Measurements from ENCODE around the gene GNL1.
A peak's percentile ranks its signal among the peaks of the same experiment; 100 is the strongest.

Gene GNL1

DNA sequence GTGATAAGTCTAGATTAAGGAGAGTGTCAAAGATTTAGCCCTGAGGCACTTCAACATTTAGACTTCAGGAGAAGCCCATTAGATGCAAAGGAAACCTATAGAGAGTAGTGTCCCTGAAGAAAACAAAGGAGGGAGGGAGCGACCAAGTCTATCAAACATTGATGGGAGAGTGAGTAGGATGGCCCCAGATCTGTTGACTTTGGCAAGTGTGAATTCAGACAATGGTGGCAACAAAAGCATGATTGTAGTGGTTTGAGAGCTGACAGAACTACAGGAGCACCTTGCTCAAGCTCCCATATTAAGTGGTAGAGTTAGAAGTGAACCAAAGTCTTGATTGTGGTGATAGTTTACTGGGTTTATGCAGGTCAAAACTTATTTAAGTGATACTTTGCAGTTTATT lies 14.0 kb upstream of the GNL1 start:
- no peak for DNase-seq

DNA sequence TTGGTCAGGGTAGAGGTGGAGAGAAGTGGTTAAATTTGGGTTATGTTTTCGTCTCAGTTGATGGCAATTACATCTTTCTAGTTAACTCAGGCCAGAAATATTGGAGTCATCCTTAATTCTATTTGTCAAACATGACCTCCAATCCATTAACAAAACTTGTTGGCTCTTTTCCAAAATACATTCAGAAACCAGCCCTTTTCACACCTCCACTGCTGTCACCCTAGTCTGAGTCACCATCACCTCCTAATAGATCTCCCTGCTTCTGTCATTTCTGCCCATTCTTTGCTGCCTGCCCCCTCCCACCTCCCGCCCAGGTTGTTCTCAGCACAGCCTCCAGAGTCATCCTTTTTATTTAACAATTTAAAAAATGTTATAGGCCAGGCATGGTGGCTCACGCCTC lies 12.0 kb upstream of the GNL1 start:
- peak; percentile 63 for DNase-seq

DNA sequence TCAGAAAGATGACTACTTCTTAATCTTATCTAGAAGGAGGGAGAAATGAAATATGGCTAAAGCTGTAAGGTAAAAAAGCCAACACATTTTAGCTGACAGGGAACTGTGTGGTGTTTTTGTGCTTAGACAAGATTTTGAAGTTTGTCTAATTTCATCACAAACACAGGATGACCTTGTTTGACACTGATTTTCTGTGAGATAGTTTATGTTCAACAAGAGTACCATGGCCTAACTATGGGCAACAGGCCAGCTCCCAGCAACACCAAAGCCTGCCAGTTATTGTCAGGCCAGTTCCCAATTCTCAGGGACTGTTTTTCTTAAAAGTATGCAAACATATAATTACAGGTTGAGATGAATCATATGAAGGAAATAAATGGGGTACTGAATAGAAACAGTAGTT lies 9.5 kb upstream of the GNL1 start:
- DNase-seq, result no peak

DNA sequence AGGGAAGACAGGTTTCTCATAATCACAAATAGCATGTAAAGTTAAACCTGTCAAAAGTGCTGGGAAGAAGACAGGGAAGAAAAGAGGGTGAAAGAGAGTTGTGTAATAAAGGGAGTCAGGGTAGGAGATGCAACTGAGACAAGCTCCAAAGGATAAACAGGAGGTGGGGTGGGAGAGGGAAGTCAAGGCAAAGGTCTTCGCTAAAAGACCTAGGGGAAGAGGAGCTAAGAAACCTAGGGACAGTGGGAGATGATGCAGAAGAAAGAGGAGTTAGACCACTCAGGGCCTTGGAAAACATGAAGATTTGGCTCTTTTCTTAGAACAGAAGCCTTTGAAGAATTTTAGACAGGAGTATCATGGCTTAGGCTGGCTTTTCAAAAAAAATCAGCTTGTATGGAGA lies 7.8 kb upstream of the GNL1 start:
- no peak for DNase-seq

DNA sequence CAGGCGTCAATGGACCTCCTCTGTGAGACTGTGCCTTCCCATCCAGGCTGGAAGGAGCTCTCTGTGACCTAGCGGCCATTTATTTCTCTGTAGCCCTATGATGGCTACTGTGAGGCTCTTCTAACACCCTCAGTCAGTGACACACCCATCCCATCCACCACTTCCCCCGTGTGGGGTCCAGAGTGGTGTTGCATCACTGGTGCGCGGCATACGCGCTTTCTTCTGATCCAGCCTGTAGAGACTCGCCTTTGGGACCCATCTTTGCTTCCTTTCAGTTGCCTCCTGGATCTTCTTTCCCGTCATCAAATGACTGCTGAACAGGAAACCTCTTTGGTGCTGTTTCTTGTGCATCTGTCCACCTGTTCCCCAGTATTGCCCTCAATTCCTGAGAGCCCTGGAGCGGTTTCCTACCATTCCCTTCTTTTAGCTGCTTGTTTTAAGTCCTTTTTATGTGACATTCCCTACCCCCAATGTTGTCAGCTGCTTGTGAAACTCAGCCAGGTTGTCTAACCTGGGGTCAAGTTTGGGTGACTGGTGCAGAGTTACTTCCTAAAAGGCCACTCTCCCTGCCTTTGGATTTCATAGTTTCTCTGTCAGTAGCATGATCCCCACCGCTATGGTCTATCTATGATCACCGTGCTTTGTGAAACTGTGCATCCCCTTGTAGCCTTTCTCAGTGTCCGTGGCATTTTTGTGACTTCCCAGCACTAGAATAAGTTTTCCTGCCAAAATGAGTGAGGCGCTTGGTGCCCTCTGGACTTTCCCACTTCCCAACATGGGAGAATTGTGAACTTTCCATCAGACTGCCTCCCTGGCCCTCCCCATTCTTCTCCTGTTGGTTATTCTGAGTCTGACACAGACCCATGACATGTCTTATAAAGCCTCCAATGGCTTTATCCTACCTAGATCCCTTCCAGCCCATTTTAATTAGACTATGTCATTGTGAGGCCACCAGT lies 6.5 kb upstream of the GNL1 start:
- DNase-seq, result no peak

DNA sequence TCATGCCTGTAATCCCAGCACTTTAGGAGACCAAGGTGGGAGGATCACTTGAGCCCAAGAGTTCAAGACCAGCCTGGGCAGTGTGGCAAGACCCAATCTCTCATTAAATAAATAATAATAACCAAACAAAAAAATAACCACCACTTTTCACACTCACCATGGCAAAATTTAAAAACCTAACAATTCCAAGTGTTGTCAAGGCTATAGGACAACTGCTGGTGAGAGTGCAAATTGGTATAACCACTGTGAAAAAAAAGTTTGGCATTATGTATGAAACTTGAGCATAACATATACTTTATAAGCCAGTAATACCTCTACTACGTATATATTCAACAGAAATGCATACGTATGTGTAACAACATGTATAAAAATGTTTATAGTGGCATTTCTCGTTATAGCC lies 4.6 kb upstream of the GNL1 start:
- DNase-seq, result no peak

DNA sequence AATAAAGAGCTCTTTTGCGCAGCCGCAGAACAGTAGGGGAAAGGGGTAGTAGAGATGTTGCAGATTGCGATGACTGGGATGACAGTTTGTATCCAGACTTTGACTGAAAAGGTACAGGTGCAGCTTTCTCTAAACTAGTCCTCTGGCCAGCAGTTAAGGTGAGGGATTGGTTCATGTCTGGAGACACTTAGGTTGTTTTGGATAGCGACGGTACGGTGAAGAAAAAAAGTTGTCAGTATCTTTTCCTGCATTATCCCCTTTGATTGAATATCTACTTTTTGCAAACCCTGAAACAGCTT lies 1.3 kb upstream of the GNL1 start:
- DNase-seq, result no peak

DNA sequence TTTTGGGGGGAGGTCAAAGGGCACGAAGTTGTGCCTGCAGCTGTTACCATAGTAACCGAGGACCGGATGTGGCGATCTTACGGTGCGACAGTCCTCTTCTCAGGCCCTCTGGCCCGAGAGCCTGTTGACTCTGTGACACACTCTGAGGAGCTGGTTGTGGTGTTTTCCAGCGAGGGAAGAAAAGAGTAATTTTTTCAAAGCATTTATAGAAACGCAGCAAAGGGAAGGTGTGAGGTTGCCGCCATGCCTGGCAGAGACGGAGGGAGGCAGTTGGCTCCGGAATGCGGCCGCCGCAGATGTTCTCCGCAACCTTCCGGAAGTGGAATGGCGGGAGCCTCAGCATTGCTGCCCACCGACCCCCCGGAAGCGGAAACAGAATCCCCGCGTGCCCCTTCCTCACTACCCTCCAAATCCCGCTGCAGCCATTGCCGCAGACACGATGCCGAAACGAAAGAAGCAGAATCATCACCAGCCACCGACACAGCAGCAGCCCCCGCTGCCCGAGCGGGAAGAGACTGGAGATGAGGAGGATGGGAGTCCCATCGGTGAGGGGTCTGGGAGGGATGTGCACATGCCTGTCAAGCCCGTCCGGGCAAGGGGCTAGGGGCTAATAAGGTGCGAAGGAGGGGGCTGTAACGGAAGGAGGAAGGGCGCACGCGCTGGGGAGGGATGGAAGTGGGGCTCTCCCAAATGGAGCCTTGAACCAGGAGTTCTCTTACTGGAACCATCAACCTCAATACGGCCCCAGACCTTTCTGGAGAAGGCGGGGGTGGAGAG lies 805 bp upstream of the GNL1 start, which contains the start of gene PRR3:
Gene PRR3 (plus strand): TSS at position 390 of the 777 bp plus-strand sequence. CDS start 50 bp downstream, at position 440.
- DNase-seq, result peak; percentile 90

DNA sequence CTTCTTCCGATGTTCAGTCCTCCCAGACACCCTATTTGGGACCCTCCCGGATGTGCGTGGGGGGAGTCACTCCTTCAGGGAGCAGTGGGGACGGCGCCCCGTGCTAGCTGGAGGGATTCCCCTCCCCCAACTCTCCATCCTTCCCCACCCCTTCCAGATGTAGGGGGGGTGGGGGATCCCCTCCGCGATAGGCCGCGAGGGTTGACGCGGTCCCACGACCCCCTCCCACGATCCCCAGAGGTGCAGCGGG lies 548 bp downstream of the GNL1 start:
- DNase-seq, result no peak

DNA sequence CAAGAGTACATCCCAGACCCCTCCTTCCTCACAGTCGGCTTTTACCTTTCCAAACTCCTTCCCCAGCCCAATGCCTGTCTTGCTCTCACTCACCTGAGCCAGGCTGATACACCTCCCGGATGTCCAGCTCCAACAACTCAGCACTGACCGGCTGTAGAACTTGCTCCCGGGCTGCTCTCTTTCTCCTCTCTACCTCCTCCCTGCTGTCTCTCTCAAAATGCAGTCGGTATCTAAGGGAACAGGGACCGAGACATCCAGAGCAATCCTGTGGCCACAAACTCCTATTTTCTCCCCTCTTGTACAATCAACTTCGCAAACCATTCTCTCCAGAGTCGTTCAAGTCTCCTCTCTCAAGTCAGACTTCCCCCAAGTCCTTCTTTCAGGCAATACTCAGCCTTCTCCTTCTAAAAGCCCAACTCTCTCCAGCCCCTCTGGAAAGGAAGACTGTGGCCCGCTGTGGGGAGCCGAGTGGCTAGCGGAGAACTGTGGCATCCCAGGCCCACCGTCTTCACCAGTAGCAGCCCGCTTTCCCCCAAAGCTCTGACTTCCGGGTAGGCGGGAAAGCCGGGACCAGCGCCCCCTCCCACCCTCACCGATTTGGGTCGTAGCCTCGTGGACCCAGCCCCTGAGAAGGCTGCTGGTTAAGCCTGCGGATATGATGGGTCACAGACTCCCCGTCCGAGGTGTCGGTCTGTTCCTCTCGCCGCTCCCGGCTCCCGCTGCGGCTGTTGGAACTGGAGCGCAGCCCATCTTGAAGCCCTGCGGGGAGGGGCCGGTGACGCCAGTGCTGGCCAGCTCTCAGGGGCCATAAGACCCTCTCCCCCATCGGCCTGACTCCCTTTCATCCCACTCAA lies 1.1 kb downstream of the GNL1 start:
- peak; percentile 19 for DNase-seq

DNA sequence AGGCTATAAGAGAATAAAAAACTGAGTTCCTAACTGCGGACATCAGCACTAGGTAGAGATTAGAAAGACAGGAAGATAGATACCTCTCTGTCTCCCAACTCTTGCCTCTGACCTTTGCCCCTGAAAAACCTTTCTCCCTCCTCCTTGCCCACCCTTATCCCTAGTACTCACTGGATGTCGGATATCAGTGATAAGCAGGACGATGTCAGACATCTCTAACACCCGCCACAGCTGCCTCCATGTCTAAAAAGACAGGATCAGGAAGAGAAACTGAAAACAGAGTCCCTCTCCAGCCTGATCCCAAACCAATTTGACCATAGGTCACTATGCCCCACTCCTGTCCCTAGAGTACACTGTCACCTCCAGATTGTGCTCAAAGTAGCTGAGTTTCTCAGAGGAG lies 1.9 kb downstream of the GNL1 start:
- DNase-seq, result no peak

DNA sequence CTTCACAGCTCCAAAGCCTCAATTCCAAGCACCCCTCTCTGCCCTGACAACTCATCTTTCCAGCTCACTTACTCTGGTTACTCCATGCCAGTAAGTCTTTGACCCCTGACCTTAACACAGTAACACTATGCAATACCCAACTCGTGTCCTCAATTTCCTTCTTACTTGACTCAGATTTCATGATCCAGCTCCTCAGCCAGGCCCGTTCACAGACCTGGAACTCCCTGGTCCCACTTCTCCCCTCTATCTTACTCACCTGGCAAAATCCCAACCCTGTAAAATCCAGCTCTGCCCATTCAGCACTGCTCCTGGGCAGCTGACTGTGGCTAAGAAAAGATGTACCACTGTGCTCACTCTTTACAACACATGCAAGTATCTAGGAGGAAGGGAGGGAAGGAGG lies 7.9 kb downstream of the GNL1 start:
- no peak for DNase-seq

DNA sequence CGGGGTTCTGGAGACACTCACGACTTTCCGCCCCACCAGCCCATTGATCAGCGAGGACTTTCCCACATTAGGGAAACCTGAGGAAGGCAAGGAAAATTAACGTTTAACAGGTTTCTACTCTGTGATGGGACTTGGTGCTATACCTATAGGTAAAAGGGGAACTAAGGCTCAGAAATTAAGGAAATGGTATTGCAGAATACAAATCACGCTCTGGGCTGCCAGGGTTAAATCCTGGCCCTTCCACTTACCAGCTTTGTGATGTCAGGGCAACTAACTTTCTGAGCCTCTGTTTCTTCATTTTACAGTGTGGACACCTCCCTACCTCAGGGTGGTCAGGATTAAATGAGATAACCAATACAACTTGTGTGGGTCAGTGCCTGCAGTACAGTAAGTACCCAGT lies 8.8 kb downstream of the GNL1 start:
- DNase-seq, result no peak

DNA sequence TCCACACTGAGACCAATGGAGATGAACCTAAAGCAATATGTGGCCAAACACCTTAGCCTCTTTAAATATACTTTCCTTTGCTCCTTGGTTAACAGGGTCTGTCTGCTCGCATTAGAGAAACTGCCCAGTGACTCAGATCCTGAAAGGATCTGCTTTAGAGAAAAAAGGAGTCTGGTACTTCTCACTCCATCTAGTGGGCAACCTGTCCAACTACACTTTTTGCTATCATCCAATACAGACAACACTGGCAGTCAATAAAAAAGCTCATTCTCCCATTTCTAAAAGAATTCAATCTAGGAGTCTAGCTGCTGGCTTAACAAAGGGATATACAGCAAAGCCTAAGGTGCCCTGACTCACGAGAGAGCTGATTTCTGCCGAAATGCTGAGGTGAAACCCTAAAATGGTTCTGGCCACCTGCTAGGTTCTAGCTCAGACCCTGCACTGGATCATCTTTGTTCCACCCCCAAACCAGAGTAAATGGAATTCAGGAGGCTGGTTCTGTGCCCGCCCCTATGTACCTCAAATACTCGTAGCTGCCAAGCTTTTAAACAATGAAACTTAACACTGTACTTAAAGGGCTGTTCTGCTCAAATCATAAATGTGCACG lies 11.5 kb downstream of the GNL1 start:
- DNase-seq, result no peak

DNA sequence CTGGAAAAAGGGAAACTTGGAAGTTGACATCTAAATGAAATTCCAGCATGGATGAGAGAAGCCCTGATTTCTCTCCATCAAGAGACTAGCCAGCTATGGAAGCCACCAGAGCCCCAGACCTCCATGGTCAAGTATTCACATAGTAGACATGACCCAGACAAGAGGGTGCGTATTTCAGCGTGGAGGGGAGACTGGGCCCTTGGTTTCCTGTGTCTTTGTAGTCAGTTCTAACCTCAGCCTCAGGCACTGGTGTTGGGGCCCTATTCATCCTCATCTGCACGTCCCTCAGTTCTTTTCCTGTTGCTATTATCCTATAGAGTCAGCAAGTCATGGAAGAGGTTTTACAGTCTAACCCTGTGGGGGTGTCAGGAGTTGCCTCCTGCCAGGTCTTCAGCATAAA lies 12.5 kb downstream of the GNL1 start:
- DNase-seq, result no peak

DNA sequence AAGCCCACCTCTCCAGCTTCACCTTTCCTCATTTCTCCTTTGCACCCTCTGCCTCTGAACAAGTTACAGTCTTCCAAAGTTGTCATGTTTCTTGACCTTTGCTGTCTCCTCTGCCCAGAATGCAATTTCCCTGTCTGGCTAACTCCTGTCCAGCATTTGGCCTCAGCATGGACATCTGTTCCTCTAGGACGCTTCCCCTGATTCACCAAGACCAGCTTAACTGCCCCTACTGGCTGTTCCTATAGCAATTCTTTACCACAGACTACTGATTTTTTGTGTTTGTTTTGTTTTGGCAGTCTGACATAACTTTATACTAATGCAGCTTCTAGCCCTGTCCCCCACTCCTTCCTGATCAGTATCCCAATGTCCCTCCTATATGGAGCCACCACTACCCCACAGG lies 13.4 kb downstream of the GNL1 start:
- no peak for DNase-seq

DNA sequence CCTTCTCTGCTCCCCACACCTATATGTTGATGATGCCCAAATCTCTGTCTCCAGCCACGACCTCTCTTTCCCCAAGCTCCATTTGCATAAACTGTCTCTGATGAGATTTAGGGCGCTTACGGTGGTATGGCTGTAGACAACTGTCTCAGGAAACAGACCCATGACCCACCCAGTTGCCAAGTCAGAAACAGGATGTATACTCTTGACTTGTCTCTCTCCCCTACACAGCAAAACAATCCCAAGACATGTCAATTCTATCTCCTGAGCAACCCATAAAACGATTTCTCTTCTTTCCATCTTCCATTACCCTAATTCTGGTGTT lies 13.9 kb downstream of the GNL1 start:
- no peak for DNase-seq

DNA sequence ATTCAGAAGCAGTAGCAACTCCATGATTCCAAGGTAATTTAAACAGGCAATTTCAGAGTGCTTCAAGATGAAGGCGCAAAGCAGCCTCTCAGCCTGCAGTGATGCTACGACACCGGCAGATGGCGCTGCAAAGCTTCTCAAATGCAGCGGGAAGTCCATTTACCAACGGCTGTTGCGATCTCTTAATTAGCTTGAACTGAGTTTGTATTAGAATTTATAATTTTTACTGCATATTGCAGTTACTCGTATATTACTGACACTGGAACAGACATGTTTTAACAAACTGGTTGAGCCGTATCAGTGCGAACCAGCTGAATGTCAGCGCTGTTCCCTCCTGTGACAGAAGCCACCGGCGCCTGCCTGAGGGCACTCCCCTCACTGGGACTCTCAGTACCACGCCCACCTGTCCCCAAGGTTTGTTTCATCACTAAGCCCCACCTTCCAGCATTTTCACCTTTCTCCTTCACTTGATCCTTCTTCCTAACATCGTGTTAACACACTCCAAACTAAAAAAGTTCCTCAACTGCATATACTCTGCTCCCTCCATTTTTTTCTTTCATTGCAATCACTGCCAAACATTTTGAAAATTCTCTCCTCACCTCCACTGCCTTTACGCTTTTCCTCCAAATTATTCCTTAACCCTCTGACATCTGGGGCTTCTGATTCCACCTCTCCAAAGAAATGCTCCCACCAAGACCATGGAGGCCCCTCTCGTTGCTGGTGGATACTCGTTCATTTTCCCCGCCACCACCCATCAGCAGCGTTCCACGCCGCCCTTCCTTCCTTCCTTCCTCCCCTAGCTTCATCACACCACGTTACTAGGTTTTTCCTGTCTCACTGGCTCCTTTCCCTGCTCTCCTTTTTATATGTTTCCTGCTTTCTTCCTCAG lies 14.5 kb downstream of the GNL1 start:
- DNase-seq, result peak; percentile 76

DNA sequence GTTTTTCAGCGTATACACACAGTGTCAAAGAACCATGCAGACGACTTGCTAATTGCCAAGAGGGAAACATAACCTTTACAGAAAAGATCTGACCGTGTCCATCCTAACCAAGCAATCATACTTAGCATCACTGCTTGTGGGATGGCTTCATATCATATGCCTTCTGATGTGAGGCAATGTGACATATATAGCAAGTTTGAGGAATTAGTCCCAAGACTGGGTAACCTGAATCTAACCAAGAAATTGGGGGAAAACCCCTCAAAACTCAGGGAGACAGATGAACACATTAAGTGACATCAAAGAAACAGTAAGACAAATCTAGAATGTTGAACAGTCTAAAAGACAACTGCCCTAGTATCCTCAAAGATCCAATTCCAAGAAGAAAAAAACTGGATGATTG lies 18.4 kb downstream of the GNL1 start:
- DNase-seq, result no peak

DNA sequence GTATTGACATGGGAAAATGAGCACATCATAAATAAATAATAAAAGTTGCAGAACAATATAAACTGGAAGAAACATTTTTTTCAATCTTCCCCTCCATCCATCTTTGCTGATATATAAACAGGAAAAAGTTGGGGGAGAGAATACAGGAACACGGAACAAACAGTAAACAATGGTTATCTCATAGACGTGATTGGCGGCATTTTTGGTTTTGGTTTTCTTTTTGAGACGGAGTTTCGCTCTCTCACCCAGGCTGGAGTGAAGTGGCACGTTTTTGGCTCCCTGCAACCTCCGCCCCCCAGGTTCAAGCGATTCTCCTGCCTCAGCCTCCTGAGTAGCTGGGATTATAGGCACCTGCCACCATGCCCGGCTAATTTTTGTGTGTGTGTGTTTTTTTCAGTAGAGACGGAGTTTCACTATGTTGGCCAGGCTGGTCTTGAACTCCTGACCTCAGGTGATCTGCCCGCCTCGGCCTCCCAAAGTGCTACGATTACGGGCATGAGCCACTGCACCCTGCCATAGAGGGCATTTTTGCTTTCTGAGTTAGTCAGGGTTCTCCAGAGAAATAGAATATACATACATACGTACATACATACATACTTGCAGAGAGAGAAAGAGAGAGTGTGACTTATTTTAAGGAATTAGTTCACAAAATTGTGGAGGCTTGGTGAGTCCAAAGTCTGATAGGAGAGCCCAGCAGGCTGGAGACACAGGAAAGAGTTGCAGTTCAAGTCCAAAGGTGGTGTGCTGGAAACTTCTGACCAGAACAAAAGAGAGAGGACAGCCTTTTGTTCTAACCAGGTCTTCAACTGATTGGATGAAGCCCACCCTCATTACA lies 22.6 kb downstream of the GNL1 start:
- DNase-seq, result no peak

DNA sequence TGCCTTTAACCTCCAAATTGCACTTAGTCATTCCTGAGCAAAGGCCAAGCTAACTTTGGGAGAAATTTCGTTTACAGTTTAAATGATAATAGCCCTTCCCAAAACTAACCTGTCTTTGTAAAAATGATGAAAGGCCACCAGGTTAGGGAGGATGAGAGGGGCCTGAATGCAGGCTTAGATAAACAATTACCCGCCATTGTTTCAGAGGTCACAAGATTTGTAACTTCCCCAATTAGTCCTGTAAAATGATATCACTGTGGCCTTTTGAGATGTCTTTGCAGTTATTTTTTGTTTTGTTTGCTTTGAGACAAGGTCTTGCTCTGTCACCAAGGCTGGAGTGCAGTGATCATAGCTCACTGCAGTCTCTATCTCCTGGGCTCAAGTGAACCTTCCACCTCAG lies 26.3 kb downstream of the GNL1 start:
- DNase-seq, result no peak

Data from activated naive CD4-positive, alpha-beta T cell treated with anti-CD3 and anti-CD28 coated beads, Interleukin-2, amount 50 U/mL, for 16 hours (primary cell).